Fibroblast of the aortic adventitia (primary cell): ENCODE measurements around the gene OR6X1. TPM values are rescaled to one million over a fixed set of nuclear protein-coding genes. Genes with fewer than 3 reads are reported as not detected.

ENCODE experiments used
- DNase-seq: peaks from one replicate; pipeline ENCODE4 v3.0.0-alpha.2; 2010; ENCODE audit warnings: low read depth
- H3K4me3 ChIP-seq: 2 replicates; pipeline ENCODE4 v1.5.1; 2011; ENCODE audit warnings: low read depth, mild to moderate bottlenecking, control low read depth, low read length, moderate library complexity
- CTCF ChIP-seq: IDR thresholded peaks from 2 replicates; pipeline ENCODE4 v1.5.1; 2011; ENCODE audit warnings: mild to moderate bottlenecking, low read length, control low read depth, inconsistent platforms; ENCODE audit not compliant: insufficient read depth
- total RNA-seq: library from RNA; depleted of rRNA; stranded (reverse); fragments of >200 nt; gene quantifications from 2 replicates; pipeline ENCODE4 v1.2.3, GENCODE V29; 2012; ENCODE audit warnings: low replicate concordance

The OR6X1 gene
- total RNA-seq, 1 donor = not detected

- TF ChIP-seq CTCF = no peak
Observed at GRCh38 chr11:123745764-123746451, 8.4 kb downstream of the OR6X1 start.

GRCh38 chr11:123742724-123743120 lies 11.6 kb downstream of the OR6X1 start:
- H3K4me3 ChIP-seq = no peak overlapping the region
- no peak for TF ChIP-seq CTCF
- DNase-seq = no peak

More at GRCh38 chr11:123745764-123746451, 8.4 kb downstream of the OR6X1 start:
- DNase-seq = no peak
- H3K4me3 ChIP-seq = no peak overlapping the region

GRCh38 chr11:123742031-123742723 lies 12.1 kb downstream of the OR6X1 start:
- no peak for TF ChIP-seq CTCF
- DNase-seq = no peak
- H3K4me3 ChIP-seq = peak overlapping the region; percentile 83

GRCh38 chr11:123741159-123742030 lies 12.9 kb downstream of the OR6X1 start, which contains the start of gene ZNF202:
Gene ZNF202 (minus strand): TSS chr11:123741660. CDS start chr11:123730888, 10,772 bp downstream.
- TF ChIP-seq CTCF = peak; percentile 27
- peak; percentile 88 for DNase-seq
- peak within 1 kb of the TSS; percentile 83 for H3K4me3 ChIP-seq

- DNase-seq = peak; percentile 1
- no peak for TF ChIP-seq CTCF
Observed at GRCh38 chr11:123740787-123741158, 13.5 kb downstream of the OR6X1 start.

GRCh38 chr11:123738374-123738773 lies 15.9 kb downstream of the OR6X1 start:
- no peak for DNase-seq
- H3K4me3 ChIP-seq = no peak overlapping the region
- no peak for TF ChIP-seq CTCF

More at GRCh38 chr11:123740787-123741158, 13.5 kb downstream of the OR6X1 start:
- peak overlapping the region; percentile 83 for H3K4me3 ChIP-seq
